SU-DHL-6 (cell line): Measurements from ENCODE around the gene PPP3CA.

Source experiments
- CTCF ChIP-seq: fragments of 200-600 bp; sonication (generic); IDR thresholded peaks from one replicate; pipeline ENCODE4 v1.5.1; 2017; ENCODE audit warnings: antibody characterized with exemption, mild to moderate bottlenecking, low read length, moderate library complexity; ENCODE audit not compliant: insufficient read depth, poor library complexity, severe bottlenecking
- EZH2phosphoT487 ChIP-seq: fragments of 200-600 bp; sonication (generic), shearing (Covaris generic); conservative IDR thresholded peaks from 2 replicates; pipeline ENCODE4 v1.6.1; 2018; ENCODE audit warnings: mild to moderate bottlenecking, antibody characterized with exemption, low read length, moderate library complexity, mixed read lengths

GRCh38 chr4:101192244-101192643 lies 155.1 kb downstream of the PPP3CA start:
- TF ChIP-seq CTCF (no peak), EZH2phosphoT487 (no peak)
